Measurements from ENCODE around the gene CFAP141. TPM values are rescaled to one million over a fixed set of nuclear protein-coding genes. Genes with fewer than 3 reads are reported as not detected.

CFAP141 gene
- total RNA-seq, 1 donor from 2014 or later: not detected

DNA sequence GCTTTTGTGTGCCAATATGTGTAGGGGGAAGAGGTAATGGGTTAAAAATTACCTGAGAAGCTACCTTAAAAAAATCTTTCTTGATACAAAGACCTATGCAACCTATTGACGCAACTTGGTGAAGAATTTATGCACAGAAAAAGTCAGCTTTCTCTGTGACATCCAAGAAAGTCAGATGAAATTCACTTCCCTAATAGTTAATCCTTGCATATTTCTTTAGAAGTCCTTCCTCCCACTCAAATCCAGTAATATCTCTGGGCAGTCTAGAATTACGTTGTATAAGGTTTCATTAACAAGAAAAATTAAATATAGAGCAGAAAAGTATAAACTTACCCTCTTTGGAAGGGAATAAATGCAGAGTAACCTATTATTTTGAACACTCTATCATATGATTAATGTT, 17.5 kb upstream of the CFAP141 start:
- no peak for DNase-seq (ENCODE audit: low spot score, unreplicated experiment)
- H3K27ac Mint-ChIP-seq: peak overlapping the region; percentile 65
- H3K9me3 Mint-ChIP-seq (ENCODE audit: low read depth): no peaks in the 10 kb centered on the region
- H3K27me3 Mint-ChIP-seq: no peaks in the 10 kb centered on the region
- peaks cover 37% of the 10 kb centered on the region for H3K4me1 Mint-ChIP-seq (ENCODE audit: low read depth)
- H3K4me3 Mint-ChIP-seq (ENCODE audit: low read depth): no peak overlapping the region
- peaks cover 13% of the 10 kb centered on the region for H3K36me3 Mint-ChIP-seq (ENCODE audit: insufficient read depth)
- TF ChIP-seq, protein P1, sequence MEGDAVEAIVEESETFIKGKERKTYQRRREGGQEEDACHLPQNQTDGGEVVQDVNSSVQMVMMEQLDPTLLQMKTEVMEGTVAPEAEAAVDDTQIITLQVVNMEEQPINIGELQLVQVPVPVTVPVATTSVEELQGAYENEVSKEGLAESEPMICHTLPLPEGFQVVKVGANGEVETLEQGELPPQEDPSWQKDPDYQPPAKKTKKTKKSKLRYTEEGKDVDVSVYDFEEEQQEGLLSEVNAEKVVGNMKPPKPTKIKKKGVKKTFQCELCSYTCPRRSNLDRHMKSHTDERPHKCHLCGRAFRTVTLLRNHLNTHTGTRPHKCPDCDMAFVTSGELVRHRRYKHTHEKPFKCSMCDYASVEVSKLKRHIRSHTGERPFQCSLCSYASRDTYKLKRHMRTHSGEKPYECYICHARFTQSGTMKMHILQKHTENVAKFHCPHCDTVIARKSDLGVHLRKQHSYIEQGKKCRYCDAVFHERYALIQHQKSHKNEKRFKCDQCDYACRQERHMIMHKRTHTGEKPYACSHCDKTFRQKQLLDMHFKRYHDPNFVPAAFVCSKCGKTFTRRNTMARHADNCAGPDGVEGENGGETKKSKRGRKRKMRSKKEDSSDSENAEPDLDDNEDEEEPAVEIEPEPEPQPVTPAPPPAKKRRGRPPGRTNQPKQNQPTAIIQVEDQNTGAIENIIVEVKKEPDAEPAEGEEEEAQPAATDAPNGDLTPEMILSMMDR (IDR thresholded peaks at IDR 0.05; ENCODE audit: unreplicated experiment): no peak

DNA sequence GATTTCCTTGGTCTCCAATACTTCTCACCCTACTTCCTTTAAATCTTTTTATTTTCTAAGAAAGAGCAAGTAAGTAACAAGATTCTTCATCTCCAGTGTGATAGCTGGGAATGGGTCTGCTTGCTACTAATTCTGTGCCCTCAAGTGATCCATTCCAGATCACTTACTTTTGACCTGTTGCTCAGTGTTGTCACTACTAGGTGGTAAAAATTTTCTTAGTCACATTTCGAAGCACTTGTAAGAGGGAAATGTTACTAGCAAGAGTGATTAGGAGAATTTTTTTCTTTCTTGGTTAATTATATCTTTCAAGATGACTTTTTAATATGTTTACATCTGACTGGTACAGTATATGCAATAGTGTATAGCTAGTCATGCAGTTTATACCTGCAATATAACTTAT, 16.8 kb upstream of the CFAP141 start:
- Mint-ChIP-seq H3K27ac (peak overlapping the region; percentile 47), H3K27me3 (no peaks in the 10 kb centered on the region), H3K4me1 (ENCODE audit: low read depth) (peaks cover 43% of the 10 kb centered on the region), H3K9me3 (ENCODE audit: low read depth) (no peaks in the 10 kb centered on the region), H3K4me3 (ENCODE audit: low read depth) (peak overlapping the region; percentile 94), H3K36me3 (ENCODE audit: insufficient read depth) (peaks cover 17% of the 10 kb centered on the region)
- TF ChIP-seq, protein P1 (IDR thresholded peaks at IDR 0.05; ENCODE audit: unreplicated experiment): no peak
- DNase-seq (ENCODE audit: low spot score, unreplicated experiment): no peak

DNA sequence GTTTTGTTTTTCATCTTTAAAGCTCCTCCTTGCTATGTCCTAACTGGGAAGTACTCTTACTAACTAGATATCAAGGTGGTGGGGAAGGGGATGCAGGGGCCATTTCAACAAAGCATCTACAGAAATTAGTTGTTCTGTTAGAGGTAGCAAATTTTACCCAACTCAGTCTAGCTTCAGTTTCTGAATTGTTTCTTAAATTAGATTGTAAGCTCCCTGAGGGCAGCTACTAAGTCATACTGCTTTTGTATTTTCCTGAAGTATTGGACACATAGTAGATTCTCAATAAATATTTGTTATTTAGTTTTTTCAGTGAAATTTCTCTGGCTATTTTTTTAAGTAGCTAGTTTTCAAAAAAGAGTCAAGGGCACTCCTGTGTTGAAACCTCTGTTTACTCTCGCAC, 16.4 kb upstream of the CFAP141 start:
- no peaks in the 10 kb centered on the region for H3K9me3 Mint-ChIP-seq (ENCODE audit: low read depth)
- peak overlapping the region; percentile 98 for H3K27ac Mint-ChIP-seq
- no peaks in the 10 kb centered on the region for H3K27me3 Mint-ChIP-seq
- peaks cover 19% of the 10 kb centered on the region for H3K36me3 Mint-ChIP-seq (ENCODE audit: insufficient read depth)
- DNase-seq (ENCODE audit: low spot score, unreplicated experiment): no peak
- H3K4me1 Mint-ChIP-seq (ENCODE audit: low read depth): peaks cover 43% of the 10 kb centered on the region
- peak overlapping the region; percentile 94 for H3K4me3 Mint-ChIP-seq (ENCODE audit: low read depth)
- TF ChIP-seq, protein P1 (IDR thresholded peaks at IDR 0.05; ENCODE audit: unreplicated experiment): no peak

DNA sequence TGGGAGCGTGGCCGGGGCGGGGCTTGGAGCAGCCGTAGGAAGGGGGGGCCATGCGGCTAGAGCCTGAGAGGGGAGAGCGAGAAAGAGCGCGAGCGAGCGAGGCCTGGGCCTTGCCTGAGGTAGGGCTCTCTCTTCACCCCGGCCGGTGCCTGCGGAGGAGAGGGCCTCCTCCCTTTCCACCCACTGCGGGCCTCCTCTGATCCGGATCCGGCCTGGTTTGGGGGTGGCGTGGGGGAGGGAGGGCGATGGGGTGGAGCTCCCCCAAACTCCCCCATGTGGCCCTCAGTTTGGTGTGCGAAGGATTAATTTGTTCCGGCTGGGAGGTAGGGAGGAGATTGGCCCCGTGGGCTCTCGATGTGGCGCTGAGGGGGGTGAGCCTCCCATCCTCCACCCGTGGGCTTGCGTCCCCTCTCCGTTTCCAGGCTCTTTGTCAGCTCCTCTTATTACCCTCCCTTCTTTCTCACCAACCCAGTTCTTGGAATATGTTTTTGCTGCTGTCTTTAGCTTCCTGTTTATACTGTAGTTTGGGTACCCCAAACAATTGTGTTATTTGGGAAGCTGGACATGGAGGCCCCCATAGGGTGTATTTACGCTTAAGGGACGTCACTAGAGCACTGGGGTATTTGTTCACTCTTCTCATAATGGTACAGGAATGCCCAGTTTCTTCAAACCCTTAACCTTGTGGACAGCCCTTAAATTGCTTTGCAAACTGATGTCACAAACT, 15.3 kb upstream of the CFAP141 start:
- peak overlapping the region; percentile 94 for H3K4me3 Mint-ChIP-seq (ENCODE audit: low read depth)
- H3K27me3 Mint-ChIP-seq: no peaks in the 10 kb centered on the region
- peaks cover 43% of the 10 kb centered on the region for H3K4me1 Mint-ChIP-seq (ENCODE audit: low read depth)
- DNase-seq (ENCODE audit: low spot score, unreplicated experiment): peak; percentile 35
- H3K36me3 Mint-ChIP-seq (ENCODE audit: insufficient read depth): peaks cover 19% of the 10 kb centered on the region
- peak overlapping the region; percentile 98 for H3K27ac Mint-ChIP-seq
- TF ChIP-seq, protein P1 (IDR thresholded peaks at IDR 0.05; ENCODE audit: unreplicated experiment): no peak
- no peaks in the 10 kb centered on the region for H3K9me3 Mint-ChIP-seq (ENCODE audit: low read depth)

DNA sequence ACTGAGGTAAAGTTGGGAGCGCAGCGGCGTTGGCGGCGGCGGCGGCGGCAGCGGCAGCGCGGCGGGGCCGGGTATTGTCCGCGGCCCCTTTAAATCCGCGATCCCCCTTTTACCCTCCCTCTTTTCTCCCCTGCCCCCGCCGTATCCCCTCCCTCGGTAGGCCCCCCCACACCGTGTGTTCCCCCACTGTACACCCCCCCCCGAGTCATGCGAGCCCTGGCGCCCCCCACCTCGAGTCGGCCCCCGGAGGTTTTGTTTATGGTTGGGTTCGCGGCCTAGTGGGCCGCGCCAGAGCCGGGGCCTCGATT, 14.8 kb upstream of the CFAP141 start:
- Mint-ChIP-seq H3K27ac (peak overlapping the region; percentile 98), H3K9me3 (ENCODE audit: low read depth) (no peaks in the 10 kb centered on the region), H3K4me3 (ENCODE audit: low read depth) (peak overlapping the region; percentile 94), H3K4me1 (ENCODE audit: low read depth) (peaks cover 43% of the 10 kb centered on the region), H3K36me3 (ENCODE audit: insufficient read depth) (peaks cover 19% of the 10 kb centered on the region), H3K27me3 (no peaks in the 10 kb centered on the region)
- no peak for DNase-seq (ENCODE audit: low spot score, unreplicated experiment)
- TF ChIP-seq, protein P1 (IDR thresholded peaks at IDR 0.05; ENCODE audit: unreplicated experiment): no peak

All from progenitor cell of endocrine pancreas (in vitro differentiated cells).